Cardiac fibroblast (primary cell): ENCODE measurements around the gene RASAL1.

Experiments
- DNase-seq, 2 donors: peaks; one replicate each; pipeline versions ENCODE4 v3.0.0 to v3.0.0-alpha.2; 2010; ENCODE audit warnings: low read depth in 2 of 2
- H3K4me3 ChIP-seq, 2 donors: replicated peaks in 1 of 2; 1 replicate in 1 of 2; 2 replicates in 1 of 2; pipeline ENCODE4 v1.5.1; 2011; ENCODE audit warnings: low read depth in 2 of 2, low read length in 2 of 2, mild to moderate bottlenecking in 2 of 2, moderate library complexity in 1 of 2
- TF ChIP-seq, protein P1 (sequence below): IDR thresholded peaks from one replicate; pipeline ENCODE4 v1.5.1; 2011; ENCODE audit warnings: low read depth, mild to moderate bottlenecking, low read length, inconsistent platforms

RASAL1 gene

GRCh38 chr12:113134071-113134470 is 1.5 kb downstream of the RASAL1 start:
- H3K4me3 ChIP-seq = no peak overlapping the region
- DNase-seq = no peak
- TF ChIP-seq, protein P1, sequence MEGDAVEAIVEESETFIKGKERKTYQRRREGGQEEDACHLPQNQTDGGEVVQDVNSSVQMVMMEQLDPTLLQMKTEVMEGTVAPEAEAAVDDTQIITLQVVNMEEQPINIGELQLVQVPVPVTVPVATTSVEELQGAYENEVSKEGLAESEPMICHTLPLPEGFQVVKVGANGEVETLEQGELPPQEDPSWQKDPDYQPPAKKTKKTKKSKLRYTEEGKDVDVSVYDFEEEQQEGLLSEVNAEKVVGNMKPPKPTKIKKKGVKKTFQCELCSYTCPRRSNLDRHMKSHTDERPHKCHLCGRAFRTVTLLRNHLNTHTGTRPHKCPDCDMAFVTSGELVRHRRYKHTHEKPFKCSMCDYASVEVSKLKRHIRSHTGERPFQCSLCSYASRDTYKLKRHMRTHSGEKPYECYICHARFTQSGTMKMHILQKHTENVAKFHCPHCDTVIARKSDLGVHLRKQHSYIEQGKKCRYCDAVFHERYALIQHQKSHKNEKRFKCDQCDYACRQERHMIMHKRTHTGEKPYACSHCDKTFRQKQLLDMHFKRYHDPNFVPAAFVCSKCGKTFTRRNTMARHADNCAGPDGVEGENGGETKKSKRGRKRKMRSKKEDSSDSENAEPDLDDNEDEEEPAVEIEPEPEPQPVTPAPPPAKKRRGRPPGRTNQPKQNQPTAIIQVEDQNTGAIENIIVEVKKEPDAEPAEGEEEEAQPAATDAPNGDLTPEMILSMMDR = no peak

- no peak overlapping the region for H3K4me3 ChIP-seq
- no peak for DNase-seq
- TF ChIP-seq, protein P1 = no peak
These were observed 1.9 kb downstream of the RASAL1 start for GRCh38 chr12:113133666-113134065.

GRCh38 chr12:113133036-113133435 is 2.5 kb downstream of the RASAL1 start:
- TF ChIP-seq, protein P1 = no peak
- no peak overlapping the region for H3K4me3 ChIP-seq
- no peak for DNase-seq

- no peak overlapping the region for H3K4me3 ChIP-seq
- DNase-seq = no peak
- TF ChIP-seq, protein P1 = no peak
These were observed 4.0 kb downstream of the RASAL1 start for GRCh38 chr12:113131556-113131955.

DNA sequence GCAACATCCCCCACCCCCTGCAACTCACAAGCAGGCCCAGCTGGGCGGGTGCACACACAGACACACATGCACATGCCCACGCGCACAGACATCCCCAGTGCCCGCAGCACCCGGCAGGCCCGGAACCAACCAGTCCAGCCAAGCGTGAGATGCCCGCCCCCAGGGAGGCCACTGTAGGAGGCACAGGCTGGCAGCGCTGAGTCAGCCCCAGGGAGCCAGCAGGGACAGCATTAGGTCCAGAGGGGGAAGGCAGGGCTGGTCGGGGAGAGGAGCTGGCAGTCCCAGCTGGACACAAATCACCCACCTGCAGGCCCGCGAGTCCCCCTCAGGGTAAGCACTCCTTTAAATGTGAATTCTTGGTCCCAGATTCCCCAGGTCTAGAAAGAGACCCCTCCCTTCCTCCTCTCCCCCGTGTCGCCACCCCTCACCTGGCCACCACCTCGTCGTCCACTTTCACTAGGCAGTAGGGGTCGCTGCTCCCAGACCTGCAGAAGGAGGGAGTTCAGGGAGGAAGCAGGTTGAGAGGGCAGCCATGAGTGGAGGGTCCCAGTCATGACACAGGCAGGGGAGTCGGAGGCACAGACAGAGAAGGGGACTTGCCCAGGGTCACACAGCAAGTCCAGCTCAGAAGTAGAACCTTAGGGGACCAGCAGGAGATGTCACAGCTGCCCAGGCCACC is 5.0 kb downstream of the RASAL1 start:
- DNase-seq = no peak
- no peak overlapping the region for H3K4me3 ChIP-seq
- TF ChIP-seq, protein P1 = no peak

DNA sequence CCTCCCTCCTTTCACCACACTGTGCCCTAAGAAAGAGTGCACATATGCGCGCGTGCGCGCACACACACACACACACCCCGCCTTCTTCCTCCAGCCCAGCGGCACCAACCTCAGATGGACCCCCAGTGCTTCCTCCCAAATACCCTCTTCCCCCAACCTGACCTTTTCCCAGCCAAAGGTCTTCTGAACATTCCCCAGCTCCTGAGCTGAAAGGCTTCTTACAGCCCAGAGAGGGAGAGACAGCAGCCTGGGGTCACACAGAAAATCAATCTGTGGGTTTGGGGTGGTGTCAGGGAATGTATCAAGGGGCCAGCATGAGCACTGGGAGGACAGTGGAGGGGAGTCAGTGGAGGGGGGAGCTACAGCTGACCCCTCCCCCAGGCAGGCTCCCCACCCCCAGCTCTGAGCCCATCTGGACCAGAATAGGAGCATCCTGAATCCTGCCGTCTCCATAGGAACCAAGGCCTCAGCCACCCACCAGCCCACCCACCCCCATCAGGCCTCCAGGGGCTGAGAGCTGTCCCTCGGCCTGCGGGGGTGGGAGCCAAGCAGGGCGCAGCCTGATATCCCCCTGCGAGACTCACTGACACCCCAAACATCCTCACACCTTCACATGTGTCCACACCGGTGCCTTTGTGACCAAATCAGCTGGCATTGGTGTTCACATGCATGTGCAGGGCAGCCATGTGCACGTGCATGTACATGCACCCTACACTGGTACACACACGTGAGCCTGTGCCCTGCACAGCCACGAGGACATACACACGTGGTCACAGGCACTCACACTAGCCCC is 5.7 kb downstream of the RASAL1 start:
- H3K4me3 ChIP-seq = no peak overlapping the region
- DNase-seq = no peak
- TF ChIP-seq, protein P1 = no peak
